IMR-90 (cell line): ENCODE results near the gene ZFYVE28. TPM values are rescaled to one million over a fixed set of nuclear protein-coding genes. Genes with fewer than 3 reads are reported as not detected.

Experiments
- ATAC-seq: fragments of 200-7000 bp; cut with Tn5 transposase; 2 replicates; pipeline ENCODE4 v1.9.1; 2020; ENCODE audit warnings: low read depth, mild to moderate bottlenecking, moderate library complexity
- BruUV-seq: library from RNA; stranded (reverse); fragments of 400-500 nt; replicated peaks from 2 replicates; lab custom pipeline; 2021; lab: Mats Ljungman, UMichigan
- CTCF ChIA-PET: fragments of 300-600 bp; formaldehyde crosslinking; extraction: SDS; loops from one replicate; lab custom pipeline; 2021; ENCODE audit warnings: antibody characterized with exemption; lab: Yijun Ruan, JAX
- POLR2A ChIA-PET: fragments of 300-600 bp; sonication (Branson Sonifier 250); formaldehyde crosslinking; loops from one replicate; lab custom pipeline; 2022; ENCODE audit warnings: antibody characterized with exemption; ENCODE audit not compliant: unreplicated experiment; lab: Charles Lee
- DNase-seq: peaks from one replicate; pipeline ENCODE4 v3.0.0; 2013
- H2AFZ ChIP-seq: replicated peaks from 2 replicates; pipeline ENCODE3; 2013; ENCODE audit warnings: low read length, mild to moderate bottlenecking; ENCODE audit not compliant: poor library complexity
- H2AK5ac ChIP-seq: 2 replicates; pipeline ENCODE4 v1.6.1; 2013; ENCODE audit warnings: low read depth, low read length, inconsistent platforms
- H2AK9ac ChIP-seq: replicated peaks from 2 replicates; pipeline ENCODE3; 2013; ENCODE audit warnings: mild to moderate bottlenecking, low read depth, low read length, moderate library complexity; ENCODE audit not compliant: poor library complexity
- H2BK120ac ChIP-seq: 2 replicates; pipeline ENCODE4 v1.6.1; 2013; ENCODE audit warnings: low read depth, low read length, inconsistent platforms
- H2BK15ac ChIP-seq: 3 replicates; pipeline ENCODE4 v1.6.1; 2013; ENCODE audit warnings: low read depth, low read length, inconsistent platforms
- H2BK20ac ChIP-seq: 2 replicates; pipeline ENCODE4 v1.6.1; 2013; ENCODE audit warnings: low read depth, mild to moderate bottlenecking, inconsistent platforms, low read length, moderate library complexity
- H2BK5ac ChIP-seq: 2 replicates; pipeline ENCODE4 v1.6.1; 2013; ENCODE audit warnings: mild to moderate bottlenecking, low read depth, low read length, inconsistent platforms; ENCODE audit not compliant: poor library complexity, severe bottlenecking
- H3K14ac ChIP-seq: replicated peaks from 2 replicates; pipeline ENCODE4 v1.6.1; 2013; ENCODE audit warnings: low read depth, low read length, inconsistent platforms
- H3K18ac ChIP-seq: 2 replicates; pipeline ENCODE4 v1.6.1; 2013; ENCODE audit warnings: low read depth, low read length, control low read depth
- H3K23ac ChIP-seq: 2 replicates; pipeline ENCODE4 v1.6.1; 2013; ENCODE audit warnings: low read depth, low read length, inconsistent platforms
- H3K27ac ChIP-seq: 2 replicates; pipeline ENCODE4 v1.5.1; 2013; ENCODE audit warnings: mild to moderate bottlenecking, control low read depth, low read length; ENCODE audit not compliant: insufficient read depth
- H3K27me3 ChIP-seq: 2 replicates; pipeline ENCODE4 v1.6.1; 2013; ENCODE audit warnings: low read length; ENCODE audit not compliant: control insufficient read depth, insufficient read depth
- H3K36me3 ChIP-seq: 2 replicates; pipeline ENCODE4 v1.6.1; 2013; ENCODE audit warnings: low read length, mixed read lengths; ENCODE audit not compliant: control insufficient read depth, insufficient read depth
- H3K4ac ChIP-seq: 2 replicates; pipeline ENCODE4 v1.6.1; 2013; ENCODE audit warnings: low read depth, low read length, inconsistent platforms
- H3K4me1 ChIP-seq: 2 replicates; pipeline ENCODE4 v1.6.1; 2013; ENCODE audit warnings: low read length, mixed read lengths; ENCODE audit not compliant: control insufficient read depth, insufficient read depth
- H3K4me2 ChIP-seq: 2 replicates; pipeline ENCODE4 v1.6.1; 2013; ENCODE audit warnings: low read depth, mild to moderate bottlenecking, control low read depth, low read length, moderate library complexity
- H3K4me3 ChIP-seq: 2 replicates; pipeline ENCODE4 v1.5.1; 2013; ENCODE audit warnings: low read depth, mild to moderate bottlenecking, control low read depth, low read length, moderate library complexity; ENCODE audit not compliant: insufficient read depth
- H3K56ac ChIP-seq: 2 replicates; pipeline ENCODE4 v1.6.1; 2013; ENCODE audit warnings: low read length, inconsistent platforms; ENCODE audit not compliant: insufficient read depth; ENCODE audit errors: extremely low read depth
- H3K79me1 ChIP-seq, 2 experiments: 2 replicates each; pipeline ENCODE4 v1.6.1; 2013; ENCODE audit warnings: low read length in 2 of 2, inconsistent platforms in 1 of 2, low read depth in 1 of 2
- H3K9ac ChIP-seq: 2 replicates; pipeline ENCODE4 v1.6.1; 2013; ENCODE audit warnings: low read depth, low read length, control low read depth
- H3K9me1 ChIP-seq: 2 replicates; pipeline ENCODE4 v1.6.1; 2013; ENCODE audit warnings: low read length, inconsistent platforms; ENCODE audit not compliant: insufficient read depth
- H3K9me3 ChIP-seq: 2 replicates; pipeline ENCODE4 v1.6.1; 2013; ENCODE audit warnings: low read length; ENCODE audit not compliant: control insufficient read depth, insufficient read depth
- H4K20me1 ChIP-seq: 2 replicates; pipeline ENCODE4 v1.6.1; 2013; ENCODE audit warnings: low read length, inconsistent platforms; ENCODE audit not compliant: insufficient read depth
- H4K5ac ChIP-seq: 2 replicates; pipeline ENCODE4 v1.6.1; 2013; ENCODE audit warnings: mild to moderate bottlenecking, low read depth, low read length, control low read depth
- H4K8ac ChIP-seq, 2 experiments: 2 replicates each; pipeline ENCODE4 v1.6.1; 2013; ENCODE audit warnings: low read depth in 2 of 2, low read length in 2 of 2, control low read depth in 1 of 2, inconsistent platforms in 1 of 2
- H4K91ac ChIP-seq: 2 replicates; pipeline ENCODE4 v1.6.1; 2013; ENCODE audit warnings: low read depth, low read length, inconsistent platforms; ENCODE audit not compliant: insufficient read depth
- FOS ChIP-seq: fragments of 150-350 bp; IDR thresholded peaks from 2 replicates; pipeline ENCODE4 v1.6.1; 2016; ENCODE audit warnings: low read depth, low read length
- RCOR1 ChIP-seq: IDR thresholded peaks from 2 replicates; pipeline ENCODE4 v1.6.1; 2012; ENCODE audit warnings: mild to moderate bottlenecking, low read length, improper control_type of control experiment; ENCODE audit not compliant: insufficient replicate concordance
- WGBS, 2 experiments: methylation state at CpG; one replicate each; pipeline versions ENCODE4 v1.1.5 to v1.1.7; 2013; ENCODE audit warnings: missing lambda C conversion rate in 2 of 2; ENCODE audit not compliant: insufficient read length in 1 of 2; ENCODE audit errors: extremely low coverage in 2 of 2; 5-methylcytosine and 5-hydroxymethylcytosine counted together
- dilution Hi-C: fragments of 300-500 bp; cut with HindIII; formaldehyde crosslinking; loops from one replicate; pipeline ENCODE4 v1.14.3; 2018; ENCODE audit warnings: low sequenced_read_pairs; ENCODE audit not compliant: unreplicated experiment
- in situ Hi-C: fragments of 300-500 bp; cut with MboI; formaldehyde crosslinking; loops from 3 replicates; pipeline ENCODE4 v1.14.3; 2019; ENCODE audit warnings: low sequenced_read_pairs, inconsistent platforms, mixed read lengths
- intact Hi-C: fragments of 100-400 bp; cut with micrococcal nuclease; formaldehyde crosslinking; loops from 2 replicates; pipeline ENCODE4 v1.10.0; 2022
- polyA plus RNA-seq, 3 experiments: library from polyadenylated mRNA; depleted of rRNA; stranded (reverse); fragments of >200 nt; gene quantifications; 2 replicates each; pipeline ENCODE4 v1.2.3, GENCODE V29; 2012; ENCODE audit warnings: low replicate concordance in 1 of 3
- total RNA-seq: library from RNA; depleted of rRNA; stranded (reverse); fragments of >200 nt; gene quantifications from 2 replicates; pipeline ENCODE4 v1.2.3, GENCODE V29; 2012
- TF ChIP-seq, protein P1 (sequence below): fragments of 150-350 bp; IDR thresholded peaks from 2 replicates; pipeline ENCODE4 v1.6.1; 2016; ENCODE audit warnings: low read depth, mild to moderate bottlenecking, low read length, moderate library complexity, borderline replicate concordance

ZFYVE28 gene
- total and polyA plus RNA-seq, 2 of the 4 experiments (the other 2 are of a cell fraction) = 0.36 to 1.2 TPM

DNA sequence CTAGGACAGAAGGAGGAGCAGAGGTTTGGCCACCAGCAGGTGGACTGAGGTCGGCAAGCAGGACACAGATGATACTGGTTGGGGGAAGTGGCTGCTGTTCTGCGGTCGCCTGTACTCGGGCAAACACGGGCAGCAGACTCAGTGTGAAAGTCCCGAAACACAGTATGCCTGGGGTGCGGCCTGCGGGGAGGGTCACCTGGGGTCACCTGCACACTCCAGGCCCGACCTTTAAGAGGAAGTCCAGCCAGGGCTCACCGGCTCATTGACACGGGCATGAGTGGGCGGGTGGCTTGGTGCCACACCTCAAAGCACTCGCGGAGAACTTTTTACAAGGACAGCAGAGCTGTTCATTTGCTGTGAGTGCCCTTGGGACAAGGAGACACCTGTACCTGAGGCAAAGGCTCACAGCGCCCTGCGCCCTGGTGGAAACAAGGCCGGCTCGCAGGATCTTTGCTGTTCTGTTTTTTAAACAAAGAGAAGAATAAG lies 85.0 kb downstream of the ZFYVE28 start:
- Histone ChIP-seq H3K9me3 (no peaks in the 10 kb centered on the region; the same call in 1 of the 2 replicates), H2BK120ac (no peak overlapping the region; the same call in 1 of the 2 replicates), H2AFZ (no peak overlapping the region), H3K23ac (no peak overlapping the region), H4K91ac (no peak overlapping the region), H3K79me1 (no peaks in the 10 kb centered on the region; a peak in 1 of 4 replicates), H2BK20ac (no peak overlapping the region), H3K27me3 (peaks cover 15% of the 10 kb centered on the region), H3K4ac (no peak overlapping the region), H3K56ac (no peak overlapping the region), H3K36me3 (no peaks in the 10 kb centered on the region), H4K8ac (no peak overlapping the region), H2AK5ac (0 out of 2 replicates have a peak overlapping the region, but pooled peaks have one; percentile 40), H3K4me1 (peaks cover 10% of the 10 kb centered on the region), H4K20me1 (no peaks in the 10 kb centered on the region), H3K4me2 (no peak overlapping the region), H2BK15ac (no peak overlapping the region; the same call in 2 of the 3 replicates), H3K27ac (no peak overlapping the region), H4K5ac (no peak overlapping the region), H3K9me1 (peaks cover 7% of the 10 kb centered on the region), H3K14ac (no peak overlapping the region), H3K4me3 (no peak overlapping the region), H3K9ac (no peak overlapping the region), H2AK9ac (no peak overlapping the region), H3K18ac (no peak overlapping the region), H2BK5ac (no peak overlapping the region)
- CTCF ChIA-PET = no interaction called here
- in situ Hi-C loops (no loop called here), dilution Hi-C loops (no loop called here), intact Hi-C loops (no loop called here)
- WGBS, 2 experiments = 100% methylated on average over 4 of the region's 18 CpGs; no CpG with 5 or more reads in 1 of the 2 experiments
- ATAC-seq (no peak), DNase-seq (no peak)
- POLR2A ChIA-PET = no interaction called here
- TF ChIP-seq, protein P1, sequence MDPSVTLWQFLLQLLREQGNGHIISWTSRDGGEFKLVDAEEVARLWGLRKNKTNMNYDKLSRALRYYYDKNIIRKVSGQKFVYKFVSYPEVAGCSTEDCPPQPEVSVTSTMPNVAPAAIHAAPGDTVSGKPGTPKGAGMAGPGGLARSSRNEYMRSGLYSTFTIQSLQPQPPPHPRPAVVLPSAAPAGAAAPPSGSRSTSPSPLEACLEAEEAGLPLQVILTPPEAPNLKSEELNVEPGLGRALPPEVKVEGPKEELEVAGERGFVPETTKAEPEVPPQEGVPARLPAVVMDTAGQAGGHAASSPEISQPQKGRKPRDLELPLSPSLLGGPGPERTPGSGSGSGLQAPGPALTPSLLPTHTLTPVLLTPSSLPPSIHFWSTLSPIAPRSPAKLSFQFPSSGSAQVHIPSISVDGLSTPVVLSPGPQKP = no peak
- TF ChIP-seq FOS (no peak), RCOR1 (no peak)
- no TSS peak for BruUV-seq
